Type B pancreatic cell (in vitro differentiated cells): ENCODE data around the gene MTERF1. TPM values are rescaled to one million over a fixed set of nuclear protein-coding genes. Genes with fewer than 3 reads are reported as not detected.
"Not testable (repeated sequence)": the region's sequence is repeated elsewhere in the genome, so short reads cannot be mapped to it uniquely, and the experiment has no call there.

Source experiments
- DNase-seq: peaks from one replicate; pipeline ENCODE4 v3.0.0; 2021; ENCODE audit warnings: mixed read lengths; ENCODE audit not compliant: unreplicated experiment; ENCODE audit errors: extremely low spot score
- H3K27ac Mint-ChIP-seq: 2 replicates; pipeline ENCODE4 v1.8.0; 2021; ENCODE audit warnings: mild to moderate bottlenecking, mixed read lengths
- H3K27me3 Mint-ChIP-seq: 2 replicates; pipeline ENCODE4 v1.8.0; 2021; ENCODE audit warnings: mixed read lengths
- H3K36me3 Mint-ChIP-seq: 2 replicates; pipeline ENCODE4 v1.8.0; 2021; ENCODE audit warnings: mixed read lengths
- H3K4me1 Mint-ChIP-seq: one replicate; pipeline ENCODE4 v1.8.0; 2021; ENCODE audit warnings: mixed read lengths; ENCODE audit not compliant: unreplicated experiment
- H3K4me3 Mint-ChIP-seq: 2 replicates; pipeline ENCODE4 v1.8.0; 2021; ENCODE audit warnings: mild to moderate bottlenecking, mixed read lengths
- H3K9me3 Mint-ChIP-seq: 2 replicates; pipeline ENCODE4 v1.8.0; 2021; ENCODE audit warnings: mixed read lengths
- total RNA-seq: library from RNA; stranded (reverse); gene quantifications from 2 replicates; pipeline ENCODE4 v1.2.1, GENCODE V29; 2021; ENCODE audit warnings: low replicate concordance
- TF ChIP-seq, protein P1 (sequence below): fragments of 200-600 bp; sonication (generic); conservative IDR thresholded peaks from 2 replicates; pipeline ENCODE4 v1.5.0; 2021; ENCODE audit warnings: antibody characterized with exemption, mild to moderate bottlenecking

MTERF1 gene
- total RNA-seq, 1 donor from 2014 or later, result 18.3 TPM

DNA sequence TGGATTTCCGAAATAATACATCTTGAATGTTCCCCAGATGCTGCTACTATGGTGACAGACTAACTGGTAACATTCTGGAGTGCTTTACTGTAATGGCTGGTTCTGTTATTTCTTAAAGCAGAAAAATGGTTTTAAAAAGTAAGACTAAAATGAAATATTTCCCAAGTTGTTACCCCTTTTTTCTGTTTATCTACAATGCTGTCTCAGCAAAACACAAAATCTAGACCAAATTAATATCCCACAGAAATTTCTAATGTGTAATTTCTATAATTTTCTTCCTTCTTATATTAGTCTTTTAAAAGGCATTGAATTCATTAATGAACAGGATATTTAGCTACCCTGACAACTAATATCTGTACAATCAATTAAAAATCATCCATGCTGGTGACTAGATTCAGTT is 19.1 kb upstream of the MTERF1 start:
- no peaks in the 10 kb centered on the region for H3K27me3 Mint-ChIP-seq
- no peak overlapping the region for H3K27ac Mint-ChIP-seq
- H3K4me1 Mint-ChIP-seq, result peaks cover 5% of the 10 kb centered on the region
- no peaks in the 10 kb centered on the region for H3K9me3 Mint-ChIP-seq
- no peaks in the 10 kb centered on the region for H3K36me3 Mint-ChIP-seq
- no peak for DNase-seq
- no peak overlapping the region for H3K4me3 Mint-ChIP-seq
- TF ChIP-seq, protein P1, sequence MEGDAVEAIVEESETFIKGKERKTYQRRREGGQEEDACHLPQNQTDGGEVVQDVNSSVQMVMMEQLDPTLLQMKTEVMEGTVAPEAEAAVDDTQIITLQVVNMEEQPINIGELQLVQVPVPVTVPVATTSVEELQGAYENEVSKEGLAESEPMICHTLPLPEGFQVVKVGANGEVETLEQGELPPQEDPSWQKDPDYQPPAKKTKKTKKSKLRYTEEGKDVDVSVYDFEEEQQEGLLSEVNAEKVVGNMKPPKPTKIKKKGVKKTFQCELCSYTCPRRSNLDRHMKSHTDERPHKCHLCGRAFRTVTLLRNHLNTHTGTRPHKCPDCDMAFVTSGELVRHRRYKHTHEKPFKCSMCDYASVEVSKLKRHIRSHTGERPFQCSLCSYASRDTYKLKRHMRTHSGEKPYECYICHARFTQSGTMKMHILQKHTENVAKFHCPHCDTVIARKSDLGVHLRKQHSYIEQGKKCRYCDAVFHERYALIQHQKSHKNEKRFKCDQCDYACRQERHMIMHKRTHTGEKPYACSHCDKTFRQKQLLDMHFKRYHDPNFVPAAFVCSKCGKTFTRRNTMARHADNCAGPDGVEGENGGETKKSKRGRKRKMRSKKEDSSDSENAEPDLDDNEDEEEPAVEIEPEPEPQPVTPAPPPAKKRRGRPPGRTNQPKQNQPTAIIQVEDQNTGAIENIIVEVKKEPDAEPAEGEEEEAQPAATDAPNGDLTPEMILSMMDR, result no peak

DNA sequence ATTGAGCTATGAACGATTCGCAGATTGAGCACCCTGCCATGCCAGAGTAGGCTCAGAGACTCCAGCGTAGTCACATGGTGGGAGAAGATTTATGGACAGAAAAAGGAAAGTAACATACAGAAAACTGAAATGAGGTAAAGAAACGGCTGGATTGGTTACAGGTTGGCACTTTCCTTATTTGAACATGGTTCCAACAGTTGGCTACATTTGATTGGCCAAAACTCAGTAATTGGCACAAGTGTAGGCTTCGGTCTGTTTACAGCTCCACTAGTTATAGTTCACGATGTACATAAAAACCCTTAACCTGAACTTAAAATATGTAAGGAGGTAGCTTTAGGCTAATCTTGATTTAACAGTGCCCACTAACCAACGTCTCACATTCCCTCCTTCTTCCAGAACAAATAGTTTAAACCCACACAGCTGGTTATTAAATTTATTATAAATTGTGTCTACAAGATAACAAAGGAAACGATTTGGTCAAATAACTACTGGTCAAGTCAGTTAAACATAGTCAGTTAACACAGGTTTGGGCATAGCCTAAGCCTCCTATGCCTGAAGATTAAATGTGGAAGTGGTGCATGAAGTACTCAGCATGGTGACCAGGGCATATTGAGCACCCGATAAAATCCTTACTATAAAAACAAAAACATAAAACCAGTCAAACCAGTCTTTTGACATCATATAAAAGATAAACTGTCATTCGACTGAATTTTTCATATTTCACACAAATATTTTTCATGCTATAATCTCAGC is 17.9 kb upstream of the MTERF1 start:
- Mint-ChIP-seq H3K4me3 (no peak overlapping the region), H3K36me3 (no peaks in the 10 kb centered on the region), H3K9me3 (no peaks in the 10 kb centered on the region), H3K4me1 (peaks cover 5% of the 10 kb centered on the region), H3K27ac (no peak overlapping the region), H3K27me3 (no peaks in the 10 kb centered on the region)
- DNase-seq, result no peak
- TF ChIP-seq, protein P1, result no peak

DNA sequence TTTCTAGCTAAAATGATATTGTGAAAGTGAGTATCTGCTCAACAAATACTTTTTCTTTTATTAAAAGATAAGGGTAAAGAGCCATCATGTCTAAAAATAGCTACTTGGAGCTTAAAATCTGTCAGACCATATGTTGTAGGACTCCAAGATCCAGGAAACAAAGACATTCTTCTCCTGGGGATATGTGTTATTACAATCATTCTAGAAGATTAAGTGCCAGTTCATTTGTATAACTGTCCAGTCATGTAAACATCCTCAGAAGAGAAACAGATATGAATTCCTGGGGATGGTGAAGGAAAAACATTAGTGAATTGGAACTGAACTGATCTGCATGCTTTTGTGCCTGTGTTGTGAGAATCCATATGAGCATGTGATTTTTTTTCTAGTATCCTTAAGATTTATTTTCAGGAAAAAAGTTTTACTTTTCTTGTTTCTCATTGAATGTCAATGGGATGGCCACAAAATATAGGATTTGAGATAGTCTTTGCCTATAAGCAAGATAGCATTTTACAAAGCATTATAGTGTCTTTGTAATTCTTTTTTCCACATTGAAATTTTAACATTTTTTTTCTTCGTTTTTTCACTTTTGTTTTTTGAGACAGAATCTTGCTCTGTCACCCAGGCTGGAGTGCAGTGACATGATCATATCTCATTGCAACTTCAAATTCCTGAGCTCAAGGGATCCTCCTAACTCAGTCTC is 14.4 kb upstream of the MTERF1 start:
- Mint-ChIP-seq H3K27me3 (no peaks in the 10 kb centered on the region), H3K9me3 (no peaks in the 10 kb centered on the region), H3K4me1 (peaks cover 15% of the 10 kb centered on the region), H3K36me3 (no peaks in the 10 kb centered on the region), H3K4me3 (no peak overlapping the region), H3K27ac (no peak overlapping the region)
- DNase-seq, result no peak
- TF ChIP-seq, protein P1, result no peak

DNA sequence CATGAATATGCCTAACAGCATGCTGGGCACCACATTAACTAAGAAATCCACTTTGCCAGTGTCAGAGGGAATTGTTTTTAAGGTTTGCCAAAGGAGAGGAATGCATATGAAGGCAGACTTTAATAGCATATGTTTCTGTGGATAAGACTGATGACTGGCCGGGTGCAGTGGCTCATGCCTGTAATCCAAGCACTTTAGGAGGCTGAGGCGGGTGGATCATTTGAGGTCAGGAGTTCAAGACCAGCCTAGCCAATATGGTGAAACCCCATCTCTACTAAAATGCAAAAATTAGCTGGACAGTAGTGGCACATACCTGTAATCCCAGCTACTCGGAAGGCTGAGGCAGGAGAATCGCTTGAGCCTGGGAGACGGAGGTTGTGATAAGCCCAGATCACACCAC is 13.2 kb upstream of the MTERF1 start:
- not testable (repeated sequence) for H3K4me3 Mint-ChIP-seq, H3K9me3 Mint-ChIP-seq, H3K27me3 Mint-ChIP-seq, DNase-seq, H3K36me3 Mint-ChIP-seq, H3K27ac Mint-ChIP-seq
- peaks cover 15% of the 10 kb centered on the region for H3K4me1 Mint-ChIP-seq

DNA sequence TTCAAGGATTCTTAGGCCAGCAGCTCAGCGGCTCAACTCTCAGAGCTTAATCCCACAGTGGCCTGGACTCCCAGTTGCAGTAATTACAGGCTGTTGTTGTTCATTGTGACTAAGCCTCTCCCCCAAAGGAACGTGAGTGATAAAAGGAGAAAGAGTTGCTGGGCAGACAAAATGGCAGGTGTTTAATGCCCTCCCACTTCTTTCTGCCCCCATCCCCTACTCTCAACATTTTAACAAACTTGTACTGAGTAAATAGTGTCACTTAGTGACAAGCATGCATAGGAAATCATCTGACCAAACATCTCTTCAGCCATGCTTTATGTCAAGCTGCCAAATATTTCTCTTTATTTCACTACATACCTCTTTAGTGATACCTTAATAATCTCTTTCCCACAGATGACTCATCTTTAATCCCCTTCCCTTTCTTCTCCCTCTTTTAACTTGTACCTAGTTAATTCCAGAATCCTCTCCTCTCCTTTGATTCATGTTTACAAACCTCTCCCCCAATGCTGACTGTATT is 12.4 kb upstream of the MTERF1 start:
- DNase-seq, result no peak

More for the DNA sequence above, 12.4 kb upstream of the MTERF1 start:
- no peak overlapping the region for H3K27ac Mint-ChIP-seq
- TF ChIP-seq, protein P1, result no peak
- H3K4me1 Mint-ChIP-seq, result peaks cover 15% of the 10 kb centered on the region
- H3K36me3 Mint-ChIP-seq, result no peaks in the 10 kb centered on the region
- no peak overlapping the region for H3K4me3 Mint-ChIP-seq
- no peaks in the 10 kb centered on the region for H3K27me3 Mint-ChIP-seq
- H3K9me3 Mint-ChIP-seq, result no peaks in the 10 kb centered on the region
